Activated CD8-positive, alpha-beta memory T cell treated with anti-CD3 and anti-CD28 coated beads for 4 hours (primary cell): ENCODE data around the gene C10orf105.

Source experiments
- DNase-seq, 2 donors: peaks; one replicate each; pipeline ENCODE4 v3.0.0-alpha.2; 2020; ENCODE audit warnings: low read depth in 2 of 2

C10orf105 gene

GRCh38 chr10:71697938-71698709 is 21.5 kb downstream of the C10orf105 start:
- peak; percentile 65 for DNase-seq

DNA sequence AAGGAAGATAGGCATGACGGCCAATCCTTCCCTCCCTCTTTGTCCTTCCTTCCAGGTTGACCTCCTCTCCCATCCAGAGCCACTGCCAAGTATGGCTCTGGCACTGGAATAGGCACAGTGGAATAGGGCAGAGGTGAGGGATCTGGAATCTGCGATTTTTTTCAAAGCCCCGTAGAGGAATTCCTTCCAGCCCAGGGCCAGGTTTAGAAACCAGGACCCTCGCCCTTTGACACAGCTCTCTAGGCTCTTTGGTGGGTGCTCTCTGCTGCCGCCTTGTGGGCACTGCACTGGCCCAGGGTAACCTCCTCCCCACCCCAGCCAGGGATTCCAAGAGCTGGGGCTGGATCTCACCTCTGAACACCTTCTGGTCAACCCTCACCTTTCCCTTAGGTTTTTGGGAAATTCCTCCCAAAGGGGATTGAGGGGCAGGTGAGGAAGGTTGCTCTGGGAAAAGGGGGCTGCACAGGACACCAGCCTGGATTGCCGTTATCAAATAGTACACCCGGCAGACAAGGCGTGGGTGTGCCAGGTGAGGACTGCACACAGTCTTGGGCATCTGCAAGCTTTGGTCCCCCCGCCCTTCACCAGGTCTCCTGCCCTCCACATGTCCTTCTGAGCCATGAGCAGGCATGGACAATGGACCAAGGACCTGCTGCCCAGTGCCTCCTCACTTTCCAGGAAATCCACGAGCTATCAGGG is 22.8 kb downstream of the C10orf105 start:
- DNase-seq, result peak; percentile 32 to 43

- DNase-seq, result no peak
Measured at GRCh38 chr10:71695502-71696476, 23.8 kb downstream of the C10orf105 start.

GRCh38 chr10:71694567-71694968 is 25.0 kb downstream of the C10orf105 start:
- peak in 1 of 2 donors; percentile 13 for DNase-seq

GRCh38 chr10:71694039-71694501 is 25.5 kb downstream of the C10orf105 start:
- DNase-seq, result no peak

- no peak for DNase-seq
Measured at GRCh38 chr10:71693377-71693776, 26.2 kb downstream of the C10orf105 start.

- DNase-seq, result no peak
Measured at GRCh38 chr10:71692598-71693306, 26.8 kb downstream of the C10orf105 start.

DNA sequence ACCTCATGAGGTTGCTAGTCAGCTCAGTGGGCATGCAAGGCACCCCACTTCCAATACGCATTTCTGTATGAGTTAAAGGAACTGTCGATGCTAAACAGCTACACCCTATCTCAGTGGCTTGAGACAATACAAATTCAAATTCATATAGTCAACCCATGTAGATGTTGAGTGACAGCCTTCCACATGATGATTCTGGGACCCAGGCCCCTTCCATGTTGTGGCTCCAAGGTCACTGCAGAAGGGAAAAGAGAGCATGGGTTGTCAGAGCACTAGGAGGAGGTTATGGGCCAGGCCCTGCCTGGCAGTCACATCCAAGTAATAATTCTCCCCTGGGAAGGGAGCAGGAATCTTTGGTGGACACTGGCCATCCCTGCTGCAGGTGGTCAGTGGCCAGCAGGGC is 28.2 kb downstream of the C10orf105 start:
- no peak for DNase-seq

DNA sequence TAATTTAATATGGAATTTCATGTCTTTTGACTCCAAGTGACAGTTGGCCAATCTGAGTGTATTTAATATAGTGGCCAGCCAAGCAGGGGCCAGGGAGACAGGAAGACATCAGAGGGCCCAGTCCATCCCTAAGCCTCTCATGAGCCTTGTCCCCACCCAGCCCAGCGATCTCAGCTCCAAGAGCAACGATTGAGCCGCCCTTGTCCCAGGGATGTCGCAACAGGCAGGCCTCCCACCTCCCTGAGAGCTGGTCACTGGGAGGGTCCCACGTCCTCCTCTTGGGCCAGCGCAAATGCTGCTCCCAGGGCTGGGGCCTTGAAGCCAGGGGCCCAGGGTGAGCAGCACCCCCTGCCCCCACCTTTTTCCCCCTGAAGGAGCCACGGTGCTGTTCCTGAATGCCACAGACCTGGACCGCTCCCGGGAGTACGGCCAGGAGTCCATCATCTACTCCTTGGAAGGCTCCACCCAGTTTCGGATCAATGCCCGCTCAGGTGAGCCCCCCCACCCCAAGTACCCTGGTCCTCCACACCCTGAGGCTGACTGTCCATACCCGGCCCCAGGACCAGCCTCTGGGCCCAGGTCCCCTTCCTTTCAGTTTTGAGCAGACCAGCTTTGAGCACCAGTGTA is 29.4 kb downstream of the C10orf105 start:
- no peak for DNase-seq

GRCh38 chr10:71688256-71688655 is 31.3 kb downstream of the C10orf105 start:
- DNase-seq, result no peak

- DNase-seq, result no peak
Measured at GRCh38 chr10:71687480-71687879, 32.1 kb downstream of the C10orf105 start.

- no peak for DNase-seq
Measured at GRCh38 chr10:71687077-71687476, 32.5 kb downstream of the C10orf105 start.

DNA sequence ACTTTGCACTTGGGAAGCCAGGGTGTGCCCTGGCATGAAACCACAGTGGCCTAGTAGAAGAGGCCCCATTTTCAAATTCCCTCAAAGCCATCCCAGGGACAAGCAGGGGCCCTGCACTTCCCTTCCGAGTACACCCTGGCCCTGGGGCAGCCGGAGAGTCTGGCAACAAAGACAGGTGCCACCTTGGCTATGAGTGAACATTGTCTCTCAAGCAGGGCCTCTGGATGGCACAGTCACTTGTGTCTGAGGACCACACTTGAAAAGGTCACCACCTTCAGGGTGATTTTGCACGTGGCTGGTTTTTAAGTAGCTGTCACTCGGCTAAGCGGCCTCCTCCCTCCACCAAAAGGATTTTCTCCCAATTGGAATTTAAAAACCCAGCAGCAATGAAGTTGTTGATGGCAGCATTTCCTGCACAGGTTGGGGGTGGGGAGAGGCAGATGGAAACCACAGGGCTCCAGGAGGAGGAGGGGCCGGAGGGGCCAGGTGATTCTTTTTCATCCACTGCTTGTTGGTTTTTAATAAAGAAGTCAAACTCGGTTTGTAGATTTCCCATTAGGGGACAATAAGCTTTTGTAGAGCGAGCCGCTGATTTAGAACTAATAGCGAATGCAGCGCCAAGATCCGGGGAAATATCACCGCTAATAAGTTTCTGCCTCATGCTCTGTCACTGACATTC is 33.9 kb downstream of the C10orf105 start:
- no peak for DNase-seq

- DNase-seq, result no peak
Measured at GRCh38 chr10:71684356-71685173, 35.0 kb downstream of the C10orf105 start.

- DNase-seq, result no peak
Measured at GRCh38 chr10:71683301-71683700, 36.3 kb downstream of the C10orf105 start.

DNA sequence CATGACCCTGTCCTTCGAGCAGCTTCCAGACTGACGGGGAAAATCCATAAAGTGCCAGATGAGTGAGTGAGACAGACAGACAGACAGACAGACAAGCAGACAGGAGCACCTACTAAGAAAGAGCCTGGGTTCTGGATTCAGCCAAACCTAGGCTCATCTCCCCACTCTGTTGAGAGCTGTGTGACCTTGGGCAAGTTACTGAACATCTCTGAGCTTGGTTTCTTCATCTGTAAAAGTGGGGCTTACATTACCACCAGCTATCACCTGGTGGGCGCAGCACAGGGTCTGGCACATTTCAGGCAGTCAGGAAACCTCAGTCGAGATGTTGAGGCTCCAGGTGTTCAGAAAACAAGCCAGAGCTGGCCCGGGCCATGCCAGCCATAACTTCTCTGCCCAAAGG is 37.6 kb downstream of the C10orf105 start:
- no peak for DNase-seq

GRCh38 chr10:71679425-71679824 is 40.2 kb downstream of the C10orf105 start:
- DNase-seq, result no peak

DNA sequence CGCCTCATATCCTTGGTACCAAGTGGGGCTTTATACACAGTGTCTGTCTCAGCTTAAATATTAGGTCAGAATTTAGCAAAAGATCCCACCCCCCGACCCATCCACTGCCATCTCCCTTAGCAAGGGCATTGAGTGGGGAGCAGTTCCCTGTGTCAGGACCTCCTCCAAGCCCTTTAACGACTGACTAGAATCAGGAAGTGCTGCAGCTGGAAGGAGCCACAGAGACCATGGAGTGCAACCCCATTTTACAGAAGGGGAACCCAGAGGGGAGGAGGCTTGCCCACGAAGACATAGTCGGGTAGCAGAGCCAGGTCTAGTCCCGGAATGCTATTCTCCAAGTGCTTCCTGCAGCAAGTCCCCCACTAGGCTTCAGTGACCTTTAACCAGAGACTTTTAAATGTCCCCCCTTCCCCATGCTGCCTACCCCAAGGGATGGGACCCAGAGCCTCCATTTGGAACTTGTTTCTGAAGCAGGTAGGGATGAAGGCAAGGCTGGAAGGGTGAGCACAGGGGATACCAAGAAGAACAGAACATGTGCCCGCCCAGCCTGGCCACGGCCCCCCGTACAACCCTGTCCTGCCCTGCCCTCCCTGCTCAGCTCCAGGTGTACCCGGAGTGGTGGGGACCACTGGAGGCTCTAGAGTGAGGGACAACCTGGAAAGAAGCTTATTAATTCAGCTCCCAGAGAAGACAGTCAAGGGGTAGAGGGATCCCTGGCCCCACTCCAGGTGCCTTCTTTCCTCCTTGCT is 41.3 kb downstream of the C10orf105 start:
- no peak for DNase-seq

GRCh38 chr10:71677261-71677660 is 42.3 kb downstream of the C10orf105 start:
- DNase-seq, result no peak
